ENCODE results near the gene SUGP1.

The SUGP1 gene

DNA sequence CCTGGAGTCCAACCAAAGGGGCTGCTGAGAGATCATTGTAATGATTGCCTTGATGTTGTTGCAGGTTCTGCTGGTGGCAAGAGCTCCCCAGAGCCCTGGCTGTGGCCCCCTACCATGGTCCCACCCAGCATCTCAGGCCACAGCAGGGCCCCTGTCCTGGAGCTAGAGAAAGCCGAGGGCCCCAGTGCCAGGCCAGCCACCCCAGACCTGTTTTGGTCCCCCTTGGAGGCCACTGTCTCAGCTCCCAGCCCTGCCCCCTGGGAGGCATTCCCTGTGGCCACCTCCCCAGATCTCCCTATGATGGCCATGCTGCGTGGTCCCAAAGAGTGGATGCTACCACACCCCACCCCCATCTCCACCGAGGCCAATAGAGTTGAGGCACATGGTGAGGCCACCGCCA, 93.1 kb downstream of the SUGP1 start:
- DNase-seq (ENCODE audit: low spot score), result no peak

DNA sequence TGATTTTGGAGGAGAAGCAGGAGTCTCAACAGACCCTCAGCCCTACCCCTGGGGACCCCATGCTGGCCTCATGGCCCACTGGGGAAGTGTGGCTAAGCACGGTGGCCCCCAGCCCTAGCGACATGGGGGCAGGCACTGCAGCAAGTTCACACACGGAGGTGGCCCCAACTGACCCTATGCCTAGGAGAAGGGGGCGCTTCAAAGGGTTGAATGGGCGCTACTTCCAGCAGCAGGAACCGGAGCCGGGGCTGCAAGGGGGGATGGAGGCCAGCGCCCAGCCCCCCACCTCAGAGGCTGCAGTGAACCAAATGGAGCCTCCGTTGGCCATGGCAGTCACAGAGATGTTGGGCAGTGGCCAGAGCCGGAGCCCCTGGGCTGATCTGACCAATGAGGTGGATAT, 93.6 kb downstream of the SUGP1 start:
- DNase-seq (ENCODE audit: low spot score), result no peak

DNA sequence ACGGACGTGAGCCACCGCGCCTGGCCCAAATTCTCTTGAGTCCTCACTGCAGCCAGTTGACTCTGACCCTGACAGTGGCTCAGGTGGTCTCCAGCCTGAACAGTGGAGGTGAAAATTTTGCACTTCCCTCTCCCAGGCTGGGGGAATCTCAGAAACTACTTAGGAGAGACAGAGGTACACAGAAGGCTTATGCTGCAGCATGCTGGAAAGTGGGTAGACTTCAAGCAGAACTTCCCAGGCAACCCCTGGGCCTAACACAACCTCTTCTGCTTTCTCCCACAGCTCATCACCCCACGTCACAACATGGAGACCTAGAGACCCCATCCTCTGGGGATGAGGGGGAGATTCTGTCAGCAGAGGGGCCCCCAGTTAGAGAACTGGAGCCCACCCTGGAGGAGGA, 94.1 kb downstream of the SUGP1 start:
- DNase-seq (ENCODE audit: low spot score), result no peak
